PC-3 (cell line): ENCODE data around the gene MYEOV.

ENCODE experiments used
- EZH2 ChIP-seq: fragments of 300-600 bp; sonication (generic); IDR thresholded peaks from one replicate; pipeline ENCODE4 v1.6.1; 2017; ENCODE audit warnings: antibody characterized with exemption, mild to moderate bottlenecking, low read length; ENCODE audit not compliant: unreplicated experiment
- EZH2phosphoT487 ChIP-seq: fragments of 300-600 bp; sonication (generic); IDR thresholded peaks from 2 replicates; pipeline ENCODE4 v1.6.1; 2018; ENCODE audit warnings: mild to moderate bottlenecking, antibody characterized with exemption, low read length, borderline replicate concordance
- TF ChIP-seq, protein P1 (sequence below): fragments of 300-600 bp; sonication (generic); conservative IDR thresholded peaks from 2 replicates; pipeline ENCODE4 v1.5.1; 2017; ENCODE audit warnings: antibody characterized with exemption, low read depth, mild to moderate bottlenecking, low read length

DNA sequence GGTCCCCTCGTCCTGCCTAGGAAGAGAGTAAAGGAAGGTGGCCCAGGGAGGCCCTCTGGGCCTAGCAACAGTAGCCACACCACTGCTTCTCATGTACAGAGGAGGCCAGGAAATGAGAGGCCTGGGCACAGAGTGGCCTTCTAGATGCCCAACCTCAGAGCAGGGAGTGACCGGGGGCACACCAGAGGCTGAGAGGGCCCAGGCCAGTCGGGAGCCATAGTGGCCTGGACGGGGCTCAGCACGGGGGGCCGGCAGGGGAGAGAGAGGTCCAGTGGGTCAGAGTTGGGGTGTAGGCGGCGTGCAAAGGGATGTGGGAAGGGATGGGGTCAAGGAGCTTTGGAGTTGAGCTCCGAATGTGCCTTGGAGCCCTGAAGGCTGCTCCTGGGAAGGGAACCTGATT is 25.0 kb upstream of the MYEOV start:
- TF ChIP-seq, protein P1, sequence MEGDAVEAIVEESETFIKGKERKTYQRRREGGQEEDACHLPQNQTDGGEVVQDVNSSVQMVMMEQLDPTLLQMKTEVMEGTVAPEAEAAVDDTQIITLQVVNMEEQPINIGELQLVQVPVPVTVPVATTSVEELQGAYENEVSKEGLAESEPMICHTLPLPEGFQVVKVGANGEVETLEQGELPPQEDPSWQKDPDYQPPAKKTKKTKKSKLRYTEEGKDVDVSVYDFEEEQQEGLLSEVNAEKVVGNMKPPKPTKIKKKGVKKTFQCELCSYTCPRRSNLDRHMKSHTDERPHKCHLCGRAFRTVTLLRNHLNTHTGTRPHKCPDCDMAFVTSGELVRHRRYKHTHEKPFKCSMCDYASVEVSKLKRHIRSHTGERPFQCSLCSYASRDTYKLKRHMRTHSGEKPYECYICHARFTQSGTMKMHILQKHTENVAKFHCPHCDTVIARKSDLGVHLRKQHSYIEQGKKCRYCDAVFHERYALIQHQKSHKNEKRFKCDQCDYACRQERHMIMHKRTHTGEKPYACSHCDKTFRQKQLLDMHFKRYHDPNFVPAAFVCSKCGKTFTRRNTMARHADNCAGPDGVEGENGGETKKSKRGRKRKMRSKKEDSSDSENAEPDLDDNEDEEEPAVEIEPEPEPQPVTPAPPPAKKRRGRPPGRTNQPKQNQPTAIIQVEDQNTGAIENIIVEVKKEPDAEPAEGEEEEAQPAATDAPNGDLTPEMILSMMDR = no peak
- TF ChIP-seq EZH2phosphoT487 (no peak), EZH2 (no peak)
